ENCODE measurements around the gene GOLGA8A. TPM values are rescaled to one million over a fixed set of nuclear protein-coding genes. Genes with fewer than 3 reads are reported as not detected.

Gene GOLGA8A, protein sequence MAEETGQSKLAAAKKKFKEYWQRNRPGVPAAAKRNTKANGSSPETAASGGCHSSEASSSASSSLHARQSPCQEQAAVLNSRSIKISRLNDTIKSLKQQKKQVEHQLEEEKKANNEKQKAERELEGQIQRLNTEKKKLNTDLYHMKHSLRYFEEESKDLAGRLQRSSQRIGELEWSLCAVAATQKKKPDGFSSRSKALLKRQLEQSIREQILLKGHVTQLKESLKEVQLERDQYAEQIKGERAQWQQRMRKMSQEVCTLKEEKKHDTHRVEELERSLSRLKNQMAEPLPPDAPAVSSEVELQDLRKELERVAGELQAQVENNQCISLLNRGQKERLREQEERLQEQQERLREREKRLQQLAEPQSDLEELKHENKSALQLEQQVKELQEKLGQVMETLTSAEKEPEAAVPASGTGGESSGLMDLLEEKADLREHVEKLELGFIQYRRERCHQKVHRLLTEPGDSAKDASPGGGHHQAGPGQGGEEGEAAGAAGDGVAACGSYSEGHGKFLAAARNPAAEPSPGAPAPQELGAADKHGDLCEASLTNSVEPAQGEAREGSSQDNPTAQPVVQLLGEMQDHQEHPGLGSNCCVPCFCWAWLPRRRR
- total RNA-seq, result 35.9 and 37.0 TPM in 2 replicates

DNA sequence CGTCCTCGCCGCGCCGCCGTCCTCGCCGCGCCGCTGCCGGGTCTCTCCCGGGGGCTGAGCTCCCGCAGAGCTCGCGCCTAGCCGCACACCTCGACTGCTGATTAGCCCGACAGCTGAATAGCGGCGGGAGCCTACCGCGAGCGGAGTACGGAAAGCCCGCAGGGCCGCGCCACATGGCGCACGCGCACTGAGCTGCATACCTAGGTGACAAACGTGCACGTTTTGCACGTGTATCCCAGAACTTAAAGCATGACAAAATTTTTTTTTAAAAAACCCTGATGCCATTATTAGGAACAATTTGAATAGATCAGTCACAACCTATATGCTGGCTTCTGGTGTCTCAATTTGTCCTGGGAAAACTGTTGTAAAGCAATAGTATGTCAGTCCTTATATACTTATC is at the start of gene GOLGA8A:
Gene GOLGA8A (minus strand): TSS at position 122 of the 400 bp plus-strand sequence. CDS start 48,117 bp downstream, outside the sequence.

Other genes with a start within 250 kb of the GOLGA8A start
- gene KATNBL1, start 227.7 kb downstream of the GOLGA8A start, total RNA-seq, result 76.2 and 78.7 TPM in 2 replicates
- gene EMC4, start 212.8 kb downstream of the GOLGA8A start, total RNA-seq, result 115 and 135 TPM in 2 replicates
- 40.4 and 44.2 TPM in 2 replicates for gene SLC12A6, start 100.0 kb downstream of the GOLGA8A start, total RNA-seq
- 205 and 280 TPM in 2 replicates for gene NOP10, start 94.7 kb downstream of the GOLGA8A start, total RNA-seq
- not detected in 2 replicates for gene NUTM1, start 94.5 kb downstream of the GOLGA8A start, total RNA-seq
- 13.6 and 20.1 TPM in 2 replicates for gene LPCAT4, start 70.6 kb downstream of the GOLGA8A start, total RNA-seq
- 35.5 and 40.0 TPM in 2 replicates for gene GOLGA8B, start 145.8 kb upstream of the GOLGA8A start, total RNA-seq